ENCODE data around the gene RBP2.

DNA sequence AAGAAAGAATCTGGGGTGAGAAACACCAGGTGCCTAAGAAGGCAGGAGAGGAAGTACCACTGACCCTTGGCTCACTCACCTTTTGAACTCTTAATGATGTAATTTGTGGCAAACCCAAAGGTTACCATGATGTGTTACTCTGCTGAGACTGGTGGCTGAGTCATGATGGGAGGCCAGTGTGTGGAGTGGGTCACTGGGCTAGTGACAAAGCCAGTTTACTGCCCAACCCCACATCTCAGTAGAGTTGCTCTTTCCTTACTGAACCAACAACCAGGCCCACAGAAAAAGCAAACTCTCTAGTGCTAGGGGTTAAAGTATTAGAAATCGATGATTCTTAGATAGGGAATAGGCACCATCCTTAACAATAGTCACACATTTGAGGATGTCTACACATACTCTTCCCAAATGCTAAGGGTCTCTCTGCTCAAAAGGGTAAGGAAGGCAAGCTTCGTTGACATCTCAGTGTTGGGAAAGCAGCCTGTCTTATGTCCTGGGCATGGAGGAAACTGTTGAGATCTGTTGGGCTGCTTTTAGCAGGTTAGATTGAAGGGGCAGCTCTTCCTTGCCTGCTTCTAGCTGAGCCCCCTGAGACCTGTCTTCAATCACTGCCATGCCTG, 3.1 kb downstream of the RBP2 start:
- no peak for TF ChIP-seq POLR2A (IDR thresholded peaks at IDR 0.05)
- TF ChIP-seq, protein P1, sequence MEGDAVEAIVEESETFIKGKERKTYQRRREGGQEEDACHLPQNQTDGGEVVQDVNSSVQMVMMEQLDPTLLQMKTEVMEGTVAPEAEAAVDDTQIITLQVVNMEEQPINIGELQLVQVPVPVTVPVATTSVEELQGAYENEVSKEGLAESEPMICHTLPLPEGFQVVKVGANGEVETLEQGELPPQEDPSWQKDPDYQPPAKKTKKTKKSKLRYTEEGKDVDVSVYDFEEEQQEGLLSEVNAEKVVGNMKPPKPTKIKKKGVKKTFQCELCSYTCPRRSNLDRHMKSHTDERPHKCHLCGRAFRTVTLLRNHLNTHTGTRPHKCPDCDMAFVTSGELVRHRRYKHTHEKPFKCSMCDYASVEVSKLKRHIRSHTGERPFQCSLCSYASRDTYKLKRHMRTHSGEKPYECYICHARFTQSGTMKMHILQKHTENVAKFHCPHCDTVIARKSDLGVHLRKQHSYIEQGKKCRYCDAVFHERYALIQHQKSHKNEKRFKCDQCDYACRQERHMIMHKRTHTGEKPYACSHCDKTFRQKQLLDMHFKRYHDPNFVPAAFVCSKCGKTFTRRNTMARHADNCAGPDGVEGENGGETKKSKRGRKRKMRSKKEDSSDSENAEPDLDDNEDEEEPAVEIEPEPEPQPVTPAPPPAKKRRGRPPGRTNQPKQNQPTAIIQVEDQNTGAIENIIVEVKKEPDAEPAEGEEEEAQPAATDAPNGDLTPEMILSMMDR (IDR thresholded peaks at IDR 0.05) = no peak

Data from uterus (tissue), 2 donors.